NT2/D1 (cell line): ENCODE measurements around the gene GRM7.

Source experiments
- SUZ12 ChIP-seq: IDR thresholded peaks from 2 replicates; pipeline ENCODE4 v1.6.1; 2011; ENCODE audit not compliant: insufficient read length, insufficient read depth; ENCODE audit errors: extremely low read depth
- YY1 ChIP-seq: IDR thresholded peaks from 2 replicates; pipeline ENCODE4 v1.6.1; 2011; ENCODE audit not compliant: insufficient read length, insufficient read depth
- ZNF274 ChIP-seq: IDR thresholded peaks from 2 replicates; pipeline ENCODE4 v1.6.1; 2011; ENCODE audit warnings: mild to moderate bottlenecking, low read depth, low read length

GRCh38 chr3:7650466-7650865, 789.6 kb downstream of the GRM7 start:
- TF ChIP-seq YY1, result no peak
- TF ChIP-seq SUZ12, result no peak
- TF ChIP-seq ZNF274, result no peak
